ENCODE results near the gene CFAP97.

GRCh38 chr4:185117300-185117934 is 86.4 kb downstream of the CFAP97 start:
- no peak for TF ChIP-seq CTCF (IDR thresholded peaks at IDR 0.05; ENCODE audit: low read depth, low read length)
- no peak for TF ChIP-seq MYC (IDR thresholded peaks at IDR 0.05; ENCODE audit: low read depth, low read length)

Data from NB4 (cell line).